Endothelial cell of umbilical vein (primary cell): ENCODE data around the gene BAG2. TPM values are rescaled to one million over a fixed set of nuclear protein-coding genes. Genes with fewer than 3 reads are reported as not detected.

Source experiments
- BruUV-seq: library from RNA; stranded (reverse); fragments of 400-500 nt; replicated peaks from 2 replicates; lab custom pipeline; 2021; lab: Mats Ljungman, UMichigan
- CTCF ChIA-PET: fragments of 300-600, 350-600 bp; sonication (Branson Sonifier 250); formaldehyde crosslinking; loops from one replicate; lab custom pipeline; 2021; ENCODE audit warnings: antibody characterized with exemption, inconsistent platforms; lab: Charles Lee
- POLR2A ChIA-PET: fragments of 300-600, 350-600 bp; sonication (Branson Sonifier 250); formaldehyde crosslinking; loops from one replicate; lab custom pipeline; 2021; ENCODE audit warnings: antibody characterized with exemption, inconsistent platforms; lab: Charles Lee
- DNase-seq: peaks from one replicate; pipeline ENCODE4 v3.0.0-alpha.2; 2011; ENCODE audit warnings: low read depth, low spot score
- FAIRE-seq: peaks from 2 replicates; lab custom pipeline; 2011; peaks lifted over from hg19 to GRCh38; lab: Jason Lieb, UNC
- H2AFZ ChIP-seq: 2 replicates; pipeline ENCODE4 v1.6.0; 2012; ENCODE audit warnings: low read depth, low read length, control low read depth, inconsistent platforms
- H3K27ac ChIP-seq: 2 replicates; pipeline ENCODE4 v1.5.1; 2011; ENCODE audit warnings: low read depth, mild to moderate bottlenecking, control low read depth, low read length, moderate library complexity; ENCODE audit not compliant: insufficient read depth
- H3K27me3 ChIP-seq, 2 experiments: 2 replicates each; pipeline versions ENCODE4 v1.6.0 to v1.6.1; 2011; ENCODE audit warnings: low read length in 2 of 2, mixed read lengths in 1 of 2; ENCODE audit not compliant: control insufficient read depth in 2 of 2, insufficient read depth in 2 of 2
- H3K36me3 ChIP-seq, 2 experiments: 2 replicates in 1 of 2; 3 replicates in 1 of 2; pipeline ENCODE4 v1.5.1; 2011; ENCODE audit warnings: low read length in 2 of 2, mild to moderate bottlenecking in 1 of 2, moderate library complexity in 1 of 2; ENCODE audit not compliant: control insufficient read depth in 2 of 2, insufficient read depth in 2 of 2; ENCODE audit errors: extremely low read depth in 1 of 2
- H3K4me1 ChIP-seq: 3 replicates; pipeline ENCODE4 v1.5.1; 2011; ENCODE audit warnings: mild to moderate bottlenecking, low read length; ENCODE audit not compliant: control insufficient read depth, insufficient read depth; ENCODE audit errors: extremely low read depth
- H3K4me2 ChIP-seq: 2 replicates; pipeline ENCODE4 v1.6.1; 2011; ENCODE audit warnings: low read length, control low read depth, mixed read lengths; ENCODE audit not compliant: insufficient read depth
- H3K4me3 ChIP-seq, 3 experiments: fragments of 200-600 bp in 1 of 3; sonication (generic), shearing (Covaris generic) in 1 of 3; replicated peaks in 1 of 3; 2 replicates each; pipeline ENCODE4 v1.5.1; 2011 to 2016; ENCODE audit warnings: control low read depth in 3 of 3, low read length in 3 of 3, mild to moderate bottlenecking in 2 of 3, inconsistent platforms in 1 of 3, low read depth in 1 of 3, moderate library complexity in 1 of 3; ENCODE audit not compliant: insufficient read depth in 1 of 3
- H3K79me2 ChIP-seq: 2 replicates; pipeline ENCODE4 v1.6.0; 2012; ENCODE audit warnings: low read length, inconsistent platforms; ENCODE audit not compliant: control insufficient read depth, insufficient read depth
- H3K9ac ChIP-seq: replicated peaks from 2 replicates; pipeline ENCODE3; 2011; ENCODE audit warnings: low read length, control low read depth; ENCODE audit not compliant: insufficient read depth; ENCODE audit errors: extremely low read depth
- H3K9me1 ChIP-seq: replicated peaks from 3 replicates; pipeline ENCODE4 v1.6.0; 2011; ENCODE audit warnings: mild to moderate bottlenecking, low read length; ENCODE audit not compliant: control insufficient read depth, insufficient read depth; ENCODE audit errors: extremely low read depth
- H3K9me3 ChIP-seq: replicated peaks from 2 replicates; pipeline ENCODE4 v1.5.1; 2012; ENCODE audit warnings: low read length, inconsistent platforms; ENCODE audit not compliant: control insufficient read depth, insufficient read depth
- H4K20me1 ChIP-seq: replicated peaks from 2 replicates; pipeline ENCODE3; 2011; ENCODE audit warnings: mild to moderate bottlenecking, low read length; ENCODE audit not compliant: control insufficient read depth, insufficient read depth; ENCODE audit errors: extremely low read depth
- CTCF ChIP-seq, 2 donors: IDR thresholded peaks; 1 replicate in 1 of 2; 2 replicates in 1 of 2; pipeline ENCODE4 v1.5.1; 2011; ENCODE audit warnings: low read length in 2 of 2, mild to moderate bottlenecking in 2 of 2, moderate library complexity in 2 of 2, control low read depth in 1 of 2, inconsistent platforms in 1 of 2, low read depth in 1 of 2; ENCODE audit not compliant: insufficient read depth in 1 of 2; ENCODE audit errors: extremely low read depth in 1 of 2
- EZH2 ChIP-seq: IDR thresholded peaks from 2 replicates; pipeline ENCODE4 v1.6.1; 2012; ENCODE audit warnings: borderline replicate concordance, low read depth, mild to moderate bottlenecking, moderate library complexity, low read length, inconsistent platforms; ENCODE audit not compliant: severe bottlenecking
- FOS ChIP-seq: IDR thresholded peaks from 2 replicates; pipeline ENCODE4 v1.6.1; 2011; ENCODE audit warnings: mild to moderate bottlenecking, low read length, moderate library complexity, borderline replicate concordance; ENCODE audit not compliant: insufficient read depth
- GATA2 ChIP-seq: IDR thresholded peaks from 2 replicates; pipeline ENCODE4 v1.7.0; 2011; ENCODE audit warnings: low read depth, mild to moderate bottlenecking, moderate library complexity, mixed read lengths, low read length; ENCODE audit not compliant: insufficient read length, insufficient read depth
- JUN ChIP-seq: IDR thresholded peaks from 2 replicates; pipeline ENCODE4 v1.6.1; 2011; ENCODE audit warnings: borderline replicate concordance, low read depth; ENCODE audit not compliant: insufficient read length, insufficient read depth
- MAX ChIP-seq: IDR thresholded peaks from 2 replicates; pipeline ENCODE4 v1.6.1; 2011; ENCODE audit not compliant: insufficient read depth, insufficient read length
- MYC ChIP-seq: IDR thresholded peaks from one replicate; pipeline ENCODE4 v1.6.1; 2011; ENCODE audit warnings: mild to moderate bottlenecking, low read depth, low read length
- POLR2A ChIP-seq: IDR thresholded peaks from 2 replicates; pipeline ENCODE4 v1.6.1; 2012; ENCODE audit warnings: low read depth, mild to moderate bottlenecking, control low read depth, low read length
- POLR2AphosphoS5 ChIP-seq: IDR thresholded peaks from 2 replicates; pipeline ENCODE4 v1.6.1; 2012; ENCODE audit warnings: low read depth, mild to moderate bottlenecking, control low read depth, low read length, moderate library complexity; ENCODE audit not compliant: insufficient read depth
- dilution Hi-C: fragments of 300-500 bp; cut with MboI; formaldehyde crosslinking; loops from one replicate; pipeline ENCODE4 v1.15.0; 2019; ENCODE audit warnings: low sequenced_read_pairs; ENCODE audit not compliant: extremely low pct_ligation_motif_present
- intact Hi-C: fragments of 100-400 bp; cut with micrococcal nuclease; formaldehyde crosslinking; loops from one replicate; pipeline ENCODE4 v1.10.0; 2022
- polyA plus RNA-seq, 4 experiments: library from polyadenylated mRNA; depleted of rRNA in 3 of 4; stranded (reverse) in 3 of 4; unstranded in 1 of 4; fragments of >200 nt; gene quantifications; 2 replicates each; pipeline versions ENCODE4 v1.2.1 to v1.2.3, GENCODE V29; 2011 to 2012; ENCODE audit warnings: missing spikeins in 1 of 4
- total RNA-seq: library from RNA; stranded (reverse); gene quantifications from 2 replicates; pipeline ENCODE4 v1.2.3, GENCODE V29; 2021

The BAG2 gene
- total and polyA plus RNA-seq, 2 donors (not counting 3 experiments of a cell fraction or from before 2014, with no cell fraction given), result 1.1 to 3.9 TPM

DNA sequence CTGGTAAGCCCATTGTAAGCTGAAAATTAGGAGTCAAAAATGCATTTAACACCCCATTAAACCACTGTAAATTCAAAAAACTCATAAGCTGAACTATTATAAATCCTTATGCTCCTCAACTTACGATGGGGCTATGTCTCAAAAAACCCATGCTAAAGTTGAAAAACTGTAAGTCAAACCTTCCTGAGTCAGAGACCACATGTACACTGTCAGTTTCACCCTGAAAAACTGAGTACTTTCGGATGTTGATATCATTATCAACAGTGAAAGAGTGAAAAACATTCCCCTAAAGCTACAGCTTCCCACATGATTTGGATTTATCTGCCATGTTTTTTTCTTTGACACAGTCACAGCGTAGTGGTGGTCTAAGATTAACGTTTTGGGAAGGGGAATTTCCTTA is 35.7 kb downstream of the BAG2 start:
- Histone ChIP-seq H4K20me1 (no peaks in the 10 kb centered on the region), H3K4me2 (no peak overlapping the region), H3K9me3 (no peaks in the 10 kb centered on the region), H3K27ac (no peak overlapping the region), H3K4me1 (no peaks in the 10 kb centered on the region), H3K4me3 (no peak overlapping the region), H2AFZ (no peak overlapping the region), H3K36me3 (no peaks in the 10 kb centered on the region), H3K9ac (no peak overlapping the region), H3K9me1 (no peaks in the 10 kb centered on the region), H3K27me3 (no peaks in the 10 kb centered on the region), H3K79me2 (peaks cover 3% of the 10 kb centered on the region)
- intact Hi-C loops, result no loop called here
- FAIRE-seq (no peak), DNase-seq (no peak)
- BruUV-seq, result no TSS peak
- CTCF ChIA-PET, result interaction anchor here (1.3 to 2.2 kb wide), 4 partner anchors 13 to 305 kb away, joined by 4 to 8 read pairs (median 4); partner anchors contain the start of gene RAB23
- no peak for TF ChIP-seq POLR2A
- TF ChIP-seq EZH2, result no peak
- no peak for TF ChIP-seq GATA2
- no peak for TF ChIP-seq FOS
- POLR2A ChIA-PET, result no interaction called here
- dilution Hi-C loops, result no loop called here

- Histone ChIP-seq H2AFZ (no peak overlapping the region), H4K20me1 (no peaks in the 10 kb centered on the region), H3K4me2 (no peak overlapping the region), H3K4me3 (no peak overlapping the region), H3K4me1 (no peaks in the 10 kb centered on the region), H3K9ac (no peak overlapping the region), H3K9me3 (no peaks in the 10 kb centered on the region), H3K27me3 (no peaks in the 10 kb centered on the region), H3K79me2 (peaks cover 8% of the 10 kb centered on the region), H3K9me1 (no peaks in the 10 kb centered on the region), H3K36me3 (no peaks in the 10 kb centered on the region), H3K27ac (no peak overlapping the region)
- intact Hi-C loops, result no loop called here
- DNase-seq (no peak), FAIRE-seq (no peak)
- TF ChIP-seq POLR2AphosphoS5, result no peak
- no peak for TF ChIP-seq MAX
- no peak for TF ChIP-seq MYC
- no peak for TF ChIP-seq POLR2A
- TF ChIP-seq FOS, result no peak
- no peak for TF ChIP-seq JUN
- TF ChIP-seq CTCF (IDR thresholded peaks at IDR 0.05; ENCODE audit: extremely low read depth in 1 of 2, insufficient read depth in 1 of 2, low read depth in 1 of 2, low read length in 2 of 2), result no peak
- no peak for TF ChIP-seq GATA2
- no peak for TF ChIP-seq EZH2
- dilution Hi-C loops, result no loop called here
- ChIA-PET POLR2A (no interaction called here), CTCF (interaction anchor here (1.4 kb wide), 1 partner anchor 12 kb away, joined by 5 read pairs; the partner anchor contains the start of gene RAB23)
- no TSS peak for BruUV-seq
These were observed 36.9 kb downstream of the BAG2 start for GRCh38 chr6:57209030-57209429.
